HepG2 (cell line): Measurements from ENCODE around the gene HAPLN3. TPM values are rescaled to one million over a fixed set of nuclear protein-coding genes. Genes with fewer than 3 reads are reported as not detected.

Experiments used
- ATAC-seq: fragments of 200-7000 bp; cut with Tn5 transposase; 3 replicates; pipeline ENCODE4 v1.9.1; 2020; ENCODE audit warnings: mild to moderate bottlenecking, moderate library complexity
- BruUV-seq: library from RNA; stranded (reverse); fragments of 400-500 nt; replicated peaks from 2 replicates; lab custom pipeline; 2021; lab: Mats Ljungman, UMichigan
- CTCF ChIA-PET: fragments of 300-600 bp; formaldehyde crosslinking; extraction: SDS; loops from one replicate; lab custom pipeline; 2021; ENCODE audit warnings: low total read pairs, inconsistent platforms, low intra/inter-chr PET ratio; lab: Yijun Ruan, JAX
- POLR2A ChIA-PET: fragments of 350-600 bp; sonication (Branson Sonifier 250); formaldehyde crosslinking; loops from one replicate; lab custom pipeline; 2020; ENCODE audit warnings: antibody characterized with exemption, inconsistent platforms; lab: Yijun Ruan, JAX
- DNase-seq: peaks from one replicate; pipeline ENCODE4 v3.0.0-alpha.2; 2015; ENCODE audit warnings: low spot score
- FAIRE-seq: peaks from 3 replicates; lab custom pipeline; 2011; peaks lifted over from hg19 to GRCh38; lab: Jason Lieb, UNC
- H2AFZ ChIP-seq: one replicate; pipeline ENCODE4 v1.6.1; 2011; ENCODE audit warnings: low read length, inconsistent platforms
- H3K27ac ChIP-seq: fragments of 300-600 bp; 3 replicates; pipeline ENCODE4 v1.8.0; 2011; ENCODE audit warnings: mixed run types, mild to moderate bottlenecking, mixed read lengths, low read length, inconsistent platforms; ENCODE audit not compliant: insufficient read depth; ENCODE audit errors: extremely low read length
- H3K27me3 ChIP-seq, 2 experiments: fragments of 200-600 bp in 1 of 2; 2 replicates in 1 of 2; 3 replicates in 1 of 2; pipeline versions ENCODE4 v1.6.0 to v1.8.0; 2011; ENCODE audit warnings: low read length in 2 of 2, mild to moderate bottlenecking in 2 of 2, moderate library complexity in 2 of 2, inconsistent platforms in 1 of 2; ENCODE audit not compliant: insufficient read depth in 2 of 2, control insufficient read depth in 1 of 2
- H3K36me3 ChIP-seq, 2 experiments: fragments of 200-600 bp in 1 of 2; replicated peaks in 1 of 2; 2 replicates in 1 of 2; 3 replicates in 1 of 2; pipeline versions ENCODE4 v1.5.1 to v1.8.0; 2011; ENCODE audit warnings: low read length in 2 of 2, inconsistent platforms in 1 of 2; ENCODE audit not compliant: insufficient read depth in 2 of 2, control insufficient read depth in 1 of 2
- H3K4me1 ChIP-seq: 2 replicates; pipeline ENCODE4 v1.5.1; 2012; ENCODE audit warnings: low read length, inconsistent platforms; ENCODE audit not compliant: insufficient read depth
- H3K4me2 ChIP-seq: 2 replicates; pipeline ENCODE4 v1.6.0; 2011; ENCODE audit warnings: low read depth, low read length, inconsistent platforms
- H3K4me3 ChIP-seq, 3 experiments: fragments of 200-600 bp in 1 of 3; sonication (generic), shearing (Covaris generic) in 1 of 3; replicated peaks in 1 of 3; 2 replicates each; pipeline ENCODE4 v1.5.1; 2011 to 2016; ENCODE audit warnings: low read length in 3 of 3, inconsistent platforms in 2 of 3, low read depth in 2 of 3, mild to moderate bottlenecking in 2 of 3, control low read depth in 1 of 3, mixed read lengths in 1 of 3; ENCODE audit not compliant: insufficient read depth in 1 of 3
- H3K79me2 ChIP-seq: one replicate; pipeline ENCODE4 v1.6.1; 2011; ENCODE audit warnings: low read length, inconsistent platforms; ENCODE audit not compliant: insufficient read depth
- H3K9ac ChIP-seq: 2 replicates; pipeline ENCODE4 v1.6.0; 2011; ENCODE audit warnings: mild to moderate bottlenecking, low read depth, low read length, inconsistent platforms; ENCODE audit not compliant: insufficient read depth
- H3K9me3 ChIP-seq: 2 replicates; pipeline ENCODE4 v1.5.1; 2012; ENCODE audit warnings: mild to moderate bottlenecking, low read length
- H4K20me1 ChIP-seq: 2 replicates; pipeline ENCODE4 v1.6.0; 2011; ENCODE audit warnings: inconsistent platforms, mild to moderate bottlenecking, low read length, moderate library complexity; ENCODE audit not compliant: insufficient read depth
- AKNA ChIP-seq: sonication (generic); formaldehyde crosslinking; IDR thresholded peaks from 2 replicates; pipeline ENCODE4 v1.4.0; 2020; ENCODE audit warnings: missing genetic modification reagents, borderline replicate concordance
- ARNTL ChIP-seq: sonication (generic); formaldehyde crosslinking; IDR thresholded peaks from 2 replicates; pipeline ENCODE4 v1.4.0; 2020; ENCODE audit warnings: mild to moderate bottlenecking, missing genetic modification reagents
- E2F1 ChIP-seq: sonication (generic); formaldehyde crosslinking; IDR thresholded peaks from 2 replicates; pipeline ENCODE4 v1.5.0; 2020; ENCODE audit warnings: missing genetic modification reagents
- ETS1 ChIP-seq: sonication (generic); formaldehyde crosslinking; IDR thresholded peaks from 2 replicates; pipeline ENCODE4 v1.4.0; 2020; ENCODE audit warnings: missing genetic modification reagents
- NCOR1 ChIP-seq: fragments of 200-600 bp; sonication (generic); IDR thresholded peaks from 2 replicates; pipeline ENCODE4 v1.7.0; 2017; ENCODE audit warnings: antibody characterized with exemption, low read length, borderline replicate concordance
- NONO ChIP-seq, 2 experiments: fragments of 450-650 bp in 1 of 2; sonication (generic) in 1 of 2; formaldehyde crosslinking in 1 of 2; IDR thresholded peaks in 1 of 2; conservative IDR thresholded peaks in 1 of 2; 2 replicates each; pipeline versions ENCODE4 v1.6.1 to v1.8.0; 2017 to 2022; ENCODE audit warnings: mild to moderate bottlenecking in 1 of 2, missing genetic modification reagents in 1 of 2, moderate library complexity in 1 of 2
- SRF ChIP-seq: IDR thresholded peaks from 2 replicates; pipeline ENCODE4 v1.6.1; 2011; ENCODE audit warnings: mild to moderate bottlenecking, low read depth, low read length, moderate library complexity
- YEATS4 ChIP-seq: sonication (generic); formaldehyde crosslinking; IDR thresholded peaks from 2 replicates; pipeline ENCODE4 v1.4.0; 2020; ENCODE audit warnings: missing genetic modification reagents, borderline replicate concordance
- ZBTB44 ChIP-seq: sonication (generic); formaldehyde crosslinking; IDR thresholded peaks from 2 replicates; pipeline ENCODE4 v1.4.0; 2020; ENCODE audit warnings: missing genetic modification reagents
- ZNF546 ChIP-seq: sonication (generic); formaldehyde crosslinking; conservative IDR thresholded peaks from 2 replicates; pipeline ENCODE4 v1.8.1; 2023; ENCODE audit warnings: mild to moderate bottlenecking, missing genetic modification reagents
- ZNF629 ChIP-seq: sonication (generic); formaldehyde crosslinking; conservative IDR thresholded peaks from 2 replicates; pipeline ENCODE4 v1.5.0; 2020; ENCODE audit warnings: missing genetic modification reagents
- WGBS: methylation state at CpG from one replicate; pipeline ENCODE4 v1.1.6; 2017; ENCODE audit warnings: low lambda C conversion rate; 5-methylcytosine and 5-hydroxymethylcytosine counted together
- in situ Hi-C: cut with HindIII; loops from 2 replicates; pipeline ENCODE4 v1.10.0; 2017; ENCODE audit warnings: low pct_unique_long_range_greater_than_20kb; ENCODE audit not compliant: extremely low pct_ligation_motif_present
- intact Hi-C: fragments of 100-400 bp; cut with micrococcal nuclease; formaldehyde crosslinking; loops from one replicate; pipeline ENCODE4 v1.10.0; 2022; ENCODE audit not compliant: unreplicated experiment
- polyA plus RNA-seq, 8 experiments: library from polyadenylated mRNA; depleted of rRNA in 3 of 8; stranded (reverse) in 7 of 8; unstranded in 1 of 8; fragments of >200 nt; fragmentation: Illumina TruSeq in 4 of 8; extraction: Trizol in 4 of 8; gene quantifications; 2 replicates each; pipeline versions ENCODE4 v1.2.1 to v1.2.3, GENCODE V29; 2011 to 2016; ENCODE audit warnings: low read depth in 4 of 8, missing spikeins in 1 of 8, mixed read lengths in 1 of 8; ENCODE audit not compliant: insufficient read depth in 1 of 8
- total RNA-seq, 5 experiments: library from RNA; depleted of rRNA; stranded (reverse); fragments of >200 nt; fragmentation: Illumina TruSeq; extraction: Trizol; gene quantifications; 2 replicates each; pipeline ENCODE4 v1.2.3, GENCODE V29; 2016; ENCODE audit warnings: low read depth in 1 of 5

HAPLN3 gene
- total and polyA plus RNA-seq, 2 of the 13 experiments (the other 11 are each of a cell fraction or from before 2014, with no cell fraction given) = 0.09 TPM; not detected in 1

GRCh38 chr15:88839961-88840360 lies 55.4 kb downstream of the HAPLN3 start (continued):
- TF ChIP-seq ZBTB44 (CRISPR knock-in tag) (no peak), NONO (IDR thresholded peaks at IDR 0.05) (no peak), NONO (CRISPR knock-in tag; conservative IDR thresholded peaks at IDR 0.05) (no peak)
- TF ChIP-seq, all 625 proteins: peak for 0

- in situ Hi-C loops (loop anchor here (10.0 kb wide), 1 partner anchor 364 kb away; no protein-coding TSS in a partner anchor), intact Hi-C loops (loop anchor here (10.0 kb wide), 1 partner anchor 214 kb away; the partner anchor contains the start of gene AEN)
- Histone ChIP-seq H3K79me2 (no peaks in the 10 kb centered on the region), H3K27ac (no peak overlapping the region), H3K9ac (no peak overlapping the region), H3K4me2 (no peak overlapping the region), H3K4me1 (no peaks in the 10 kb centered on the region), H2AFZ (no peak overlapping the region), H4K20me1 (no peaks in the 10 kb centered on the region), H3K36me3 (no peaks in the 10 kb centered on the region), H3K27me3 (peaks cover 0 to 13% of the 10 kb centered on the region in 2 experiments; a peak in 3 of 5 replicates), H3K9me3 (no peaks in the 10 kb centered on the region), H3K4me3 (no peak overlapping the region)
- WGBS = no CpG with 5 or more reads among the region's 3 CpGs
- ATAC-seq = no peak
- no peak for FAIRE-seq
- ChIA-PET CTCF (no interaction called here), POLR2A (no interaction called here)
- peak; percentile 73 for TF ChIP-seq ZNF629 (CRISPR knock-in tag)
- no peak for TF ChIP-seq NCOR1
- no peak for TF ChIP-seq YEATS4 (CRISPR knock-in tag)
- no peak for TF ChIP-seq ARNTL
- TF ChIP-seq SRF = no peak
- no peak for TF ChIP-seq E2F1 (CRISPR knock-in tag)
- TF ChIP-seq ZNF546 (CRISPR knock-in tag) = no peak
- no peak for TF ChIP-seq ETS1
- TF ChIP-seq AKNA (CRISPR knock-in tag) = no peak
- BruUV-seq = no TSS peak
- no peak for DNase-seq
These were observed 56.2 kb downstream of the HAPLN3 start for GRCh38 chr15:88839146-88839545.
